HS-27A (cell line): Measurements from ENCODE around the gene TNNI3K.

Experiments used
- DNase-seq: peaks from one replicate; pipeline ENCODE4 v3.0.0-alpha.2; 2012; ENCODE audit warnings: low read depth, missing footprints

TNNI3K gene

DNA sequence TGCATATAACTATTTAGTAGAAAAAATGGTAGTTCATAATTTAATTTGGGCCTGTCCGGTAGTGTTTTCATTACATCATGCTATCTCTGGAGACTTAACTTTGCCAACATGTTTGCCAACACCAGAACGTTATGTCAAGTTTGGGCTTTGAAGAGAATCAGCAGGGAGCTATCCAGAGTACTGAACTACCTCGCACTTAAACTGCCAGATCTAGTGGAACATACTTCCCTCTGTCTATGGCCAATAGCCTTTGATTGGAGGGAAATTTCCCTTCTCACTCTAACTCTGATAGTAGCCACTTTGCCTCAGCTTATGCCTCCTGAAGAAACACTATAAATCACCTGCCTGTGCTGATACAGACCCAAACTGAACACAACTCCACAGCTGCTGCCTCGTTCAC is 267.2 kb downstream of the TNNI3K start:
- no peak for DNase-seq

DNA sequence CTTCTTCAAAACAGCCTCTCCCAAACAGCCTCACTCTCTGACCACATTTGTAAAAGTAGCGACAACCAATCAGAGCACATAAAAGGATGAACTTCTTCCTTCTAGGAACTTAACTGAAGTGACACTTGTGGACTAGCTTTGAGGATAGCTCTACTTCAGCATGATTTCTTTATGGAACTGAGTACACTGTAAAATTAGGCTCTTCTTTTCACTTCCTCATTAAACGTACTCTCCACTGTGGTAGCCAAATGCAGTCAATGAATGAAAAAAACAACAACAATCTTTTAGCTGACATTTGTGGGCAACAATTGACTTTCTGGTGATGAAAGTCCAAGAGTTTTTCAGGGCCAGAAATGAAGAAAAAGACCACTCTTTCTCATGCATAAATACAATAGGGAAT is 267.7 kb downstream of the TNNI3K start:
- no peak for DNase-seq

DNA sequence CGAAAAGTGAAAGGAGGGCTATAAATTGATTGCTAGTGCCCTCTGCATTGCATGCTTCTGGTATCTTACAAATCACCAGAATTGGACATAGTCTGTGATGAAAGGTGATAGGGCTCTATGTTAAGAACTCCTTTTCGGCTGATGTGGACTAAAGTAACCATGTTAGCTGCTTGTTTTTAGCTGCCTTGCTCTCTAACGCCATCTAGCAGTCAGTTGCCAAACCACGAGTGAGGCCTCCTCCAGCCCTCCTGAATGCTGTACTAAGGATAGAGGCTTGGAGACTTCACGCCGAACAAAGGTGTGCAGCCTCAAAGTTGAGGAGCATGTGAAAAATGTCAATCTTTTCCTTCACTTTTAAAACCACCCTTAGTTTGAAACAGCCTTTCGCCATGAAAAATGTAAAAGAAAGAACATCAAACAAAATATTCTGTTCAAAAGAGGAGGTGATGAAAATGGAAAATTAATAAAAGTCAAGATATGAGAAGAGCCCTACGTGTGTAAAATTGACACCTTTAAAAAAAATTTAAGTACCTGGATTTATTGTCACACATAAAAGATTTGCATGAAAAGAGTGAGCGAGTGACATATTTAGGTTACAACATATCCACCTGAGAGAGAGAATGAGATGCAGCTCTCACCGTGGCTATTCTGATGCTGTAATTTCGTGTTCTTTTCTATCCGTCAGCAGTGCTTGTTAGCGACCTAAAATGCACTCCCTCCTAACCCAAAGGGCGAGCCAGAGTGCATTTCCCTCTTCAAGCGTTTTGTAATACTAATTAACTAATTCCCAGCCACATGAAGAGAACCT is 269.1 kb downstream of the TNNI3K start:
- DNase-seq, result no peak

DNA sequence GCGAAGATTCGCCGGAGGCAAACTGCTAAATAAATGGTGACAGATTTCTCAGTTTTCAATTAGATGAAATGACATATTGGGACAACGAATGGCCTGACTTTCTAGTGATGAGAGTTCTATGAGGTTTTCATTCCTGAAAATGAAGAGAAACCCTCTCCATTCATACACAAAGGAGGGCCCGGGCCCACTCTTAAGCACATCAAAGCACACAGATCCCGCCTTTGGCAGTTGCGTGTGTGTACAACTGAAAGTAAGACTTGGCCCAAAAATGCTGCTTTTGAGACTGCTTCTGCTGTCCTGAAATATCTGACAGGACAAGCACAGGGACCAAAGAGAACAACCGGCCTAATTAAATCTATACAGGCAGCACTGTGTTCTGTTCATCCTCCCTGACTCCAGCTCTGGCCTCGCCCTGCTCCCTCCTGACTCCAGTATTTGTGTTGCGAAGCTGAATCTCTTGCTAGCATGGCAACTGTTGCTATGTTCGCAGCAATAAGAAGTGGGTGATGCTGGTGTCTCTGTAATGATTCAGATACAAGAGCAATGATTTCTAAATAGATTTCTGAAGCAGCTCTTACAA is 269.8 kb downstream of the TNNI3K start:
- no peak for DNase-seq

DNA sequence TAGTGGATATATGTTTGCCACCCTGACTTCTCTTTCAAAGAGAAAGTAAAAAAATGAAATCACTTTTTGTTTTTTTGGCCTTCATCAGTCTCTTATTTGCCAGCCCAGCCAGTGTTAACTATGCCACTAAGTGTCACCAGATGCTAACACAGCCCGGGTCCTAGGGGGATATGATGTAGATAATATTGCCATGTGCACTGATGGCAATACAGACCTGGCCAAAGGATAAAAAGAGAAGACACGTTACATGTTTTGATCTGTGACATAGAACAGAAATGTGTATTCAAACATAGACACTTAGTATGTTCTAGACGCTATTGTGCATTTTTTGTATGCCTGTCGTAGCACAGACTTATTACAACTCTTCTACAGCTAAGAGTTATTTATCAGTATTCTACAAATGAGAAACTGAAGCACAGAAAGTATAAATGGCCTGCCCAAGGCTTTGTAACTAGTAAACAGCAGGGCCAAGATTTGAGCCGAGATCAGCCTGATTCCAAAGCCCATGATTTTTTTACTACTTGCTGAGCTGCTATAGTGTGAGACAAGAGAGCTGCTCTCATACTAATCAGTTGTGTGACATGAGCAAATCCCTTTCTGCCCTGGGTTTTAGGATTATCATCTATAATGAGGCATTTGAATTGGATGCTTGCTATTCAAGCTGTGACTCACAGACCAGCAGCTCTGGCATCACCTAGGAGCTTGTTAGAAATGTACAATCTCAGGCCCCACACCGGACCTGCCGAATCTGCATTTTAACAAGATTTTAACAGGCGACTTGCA is 270.9 kb downstream of the TNNI3K start:
- no peak for DNase-seq

DNA sequence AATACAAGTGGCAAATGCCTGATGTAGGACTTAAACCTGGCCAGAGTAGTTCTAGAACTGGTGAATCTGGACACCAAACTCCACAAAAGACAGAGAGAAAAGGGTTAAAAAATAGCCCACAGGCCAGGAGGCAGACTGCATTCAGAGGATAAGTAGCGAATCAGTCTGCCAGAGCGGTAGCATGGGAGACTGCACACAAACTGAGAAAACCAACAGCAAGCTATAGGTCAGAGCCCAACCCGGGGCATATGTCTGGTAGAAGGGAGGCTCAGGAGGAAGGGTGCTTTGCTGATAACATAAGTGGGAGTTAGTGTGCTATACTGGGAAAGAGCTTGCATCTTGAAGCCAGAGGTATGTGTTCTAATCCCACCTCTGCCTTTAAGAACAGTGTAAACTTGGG is 273.3 kb downstream of the TNNI3K start:
- DNase-seq, result no peak

DNA sequence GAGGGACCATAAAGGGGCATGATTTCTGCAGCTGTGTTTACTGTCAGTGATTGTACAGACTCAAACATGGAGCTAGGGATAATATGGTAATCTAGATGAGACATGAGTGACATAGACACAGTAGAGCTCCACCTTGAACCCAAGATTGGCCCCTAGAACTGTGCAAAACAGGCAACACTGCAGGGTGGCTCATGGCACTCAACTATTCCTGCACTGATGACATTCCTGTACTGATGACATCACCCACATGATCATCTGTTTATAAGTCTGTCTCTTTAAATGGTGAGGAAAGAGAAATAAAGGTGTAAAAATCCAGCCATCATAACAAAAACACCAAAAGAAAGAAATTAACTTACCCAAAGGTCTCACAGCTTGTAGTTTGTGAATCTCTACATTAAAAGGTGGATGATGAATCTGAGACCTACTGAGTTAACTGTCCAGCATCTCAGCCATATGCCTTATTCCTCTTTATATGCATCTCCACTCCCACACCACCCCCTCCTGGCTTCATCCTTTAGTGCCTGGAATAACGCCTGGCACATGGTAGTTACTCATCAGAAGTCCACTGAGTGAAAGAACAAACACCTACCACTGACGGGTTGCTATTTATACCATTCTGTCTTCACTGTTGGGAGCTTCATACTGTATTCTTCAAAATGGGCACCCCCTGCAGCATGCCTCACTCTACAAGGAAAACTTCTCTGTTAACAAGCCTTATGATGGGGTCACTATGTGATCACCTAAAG is 277.2 kb downstream of the TNNI3K start, which contains the start of gene LRRC53:
TSS of gene LRRC53 (minus strand) at position 442 of the 746 bp plus-strand sequence. CDS start 29,262 bp downstream, outside the sequence.
- DNase-seq, result no peak

DNA sequence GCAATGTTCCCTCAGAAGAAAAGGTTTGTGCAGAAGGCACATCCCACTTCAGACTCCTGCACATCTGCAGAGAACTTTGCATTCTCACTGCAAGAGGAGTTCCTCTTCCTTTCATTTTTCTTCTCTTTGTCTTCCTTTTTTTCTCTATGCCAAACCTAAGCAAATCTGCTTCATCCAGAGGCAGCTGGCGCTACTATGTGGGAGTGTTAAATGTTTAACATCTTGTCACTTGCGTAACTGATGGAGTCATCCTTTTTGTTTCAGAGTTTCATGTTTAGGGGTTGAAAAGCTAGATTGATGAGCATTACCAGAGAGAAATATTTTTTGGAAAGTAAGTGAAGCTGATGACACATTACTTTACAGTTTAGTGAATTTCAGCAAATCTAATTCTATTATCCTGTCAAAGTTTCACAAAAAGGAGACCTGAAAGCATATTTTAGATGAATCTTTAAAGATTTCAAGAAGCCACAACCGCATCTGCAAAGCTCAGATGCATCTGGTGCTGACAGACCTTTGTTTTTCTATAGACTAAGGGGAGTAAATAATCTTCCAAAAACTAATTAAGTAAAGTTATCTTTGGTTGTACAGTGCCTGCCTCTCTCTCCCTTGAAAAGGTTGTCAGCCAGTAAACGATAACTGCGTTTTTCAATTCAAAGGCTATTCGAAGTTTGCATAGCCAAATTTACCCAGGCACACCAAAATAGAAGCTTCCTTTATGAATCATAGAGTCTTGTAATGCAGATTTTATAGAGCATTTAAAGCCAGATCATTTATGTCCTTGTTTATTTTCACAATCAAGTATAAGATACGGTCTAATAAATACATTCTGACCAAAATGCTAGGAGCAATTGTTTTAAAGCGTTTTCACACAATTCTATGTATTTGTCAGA is 278.5 kb downstream of the TNNI3K start:
- no peak for DNase-seq

DNA sequence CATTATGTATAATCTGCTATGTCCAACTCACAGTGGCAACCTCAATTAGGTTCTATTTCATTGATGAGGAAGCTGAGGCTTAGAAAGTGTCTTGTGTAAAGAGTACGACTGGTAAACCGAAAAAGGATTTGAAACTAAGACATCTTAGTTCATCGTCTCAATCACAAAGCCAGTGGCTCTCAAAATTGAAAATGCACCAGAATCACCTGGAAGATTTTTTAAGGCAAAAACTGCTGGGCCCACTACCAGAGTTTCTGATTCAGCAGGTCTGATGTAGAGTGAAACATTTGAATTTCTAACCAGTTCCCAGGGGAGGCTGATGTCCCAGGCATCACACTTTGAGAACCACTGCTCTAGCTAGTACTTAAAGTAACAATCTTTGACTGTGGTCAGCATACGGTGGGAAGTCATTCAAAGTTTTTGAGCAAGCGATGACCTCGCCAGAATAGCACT is 282.4 kb downstream of the TNNI3K start:
- DNase-seq, result no peak

DNA sequence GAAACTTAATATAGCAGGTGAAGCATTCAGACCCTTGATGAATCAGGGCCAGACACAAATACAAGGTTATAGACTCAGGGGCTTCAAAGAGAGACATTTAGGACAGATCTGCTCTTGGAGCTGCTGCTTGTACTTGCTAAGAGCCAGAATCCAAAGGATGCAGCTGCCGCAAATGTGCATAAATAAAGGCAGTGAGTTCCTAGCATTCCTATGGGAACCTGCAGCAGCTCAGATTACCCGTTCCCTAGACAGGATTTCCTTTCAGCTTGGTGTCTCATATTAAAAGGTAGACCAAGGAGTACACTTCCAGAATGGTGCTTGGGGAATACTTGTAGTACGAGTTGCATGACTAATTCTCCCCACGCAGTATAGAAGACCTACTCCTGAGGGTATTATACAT is 287.0 kb downstream of the TNNI3K start:
- DNase-seq, result no peak

DNA sequence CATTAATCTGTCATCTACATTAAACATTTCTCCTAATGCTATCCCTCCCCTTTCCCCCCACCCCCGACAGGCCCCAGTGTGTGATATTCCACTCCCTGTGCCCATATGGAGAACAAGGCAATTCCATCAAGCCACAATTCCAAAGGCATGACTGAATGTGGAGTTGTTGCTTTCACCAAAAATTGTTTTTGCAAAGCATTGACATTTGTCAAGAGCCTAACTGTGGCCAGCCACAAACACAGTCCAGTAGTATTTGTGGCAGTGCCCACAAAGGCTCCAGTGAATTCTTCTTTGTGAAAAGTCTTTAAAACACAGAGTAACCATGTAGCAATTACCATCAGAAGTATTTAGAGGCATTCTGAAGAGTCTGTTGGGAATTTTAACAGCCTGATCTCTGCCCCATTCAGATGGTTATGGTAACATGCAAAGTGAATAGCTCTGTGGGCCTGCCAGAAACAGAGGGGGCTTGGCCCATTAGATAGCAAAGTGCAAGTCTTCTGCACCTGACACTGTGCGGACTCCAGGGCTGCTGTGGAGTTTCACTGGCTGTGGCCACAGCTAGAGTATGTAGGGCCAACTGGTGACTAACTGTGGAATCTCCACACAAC is 288.8 kb downstream of the TNNI3K start:
- no peak for DNase-seq

DNA sequence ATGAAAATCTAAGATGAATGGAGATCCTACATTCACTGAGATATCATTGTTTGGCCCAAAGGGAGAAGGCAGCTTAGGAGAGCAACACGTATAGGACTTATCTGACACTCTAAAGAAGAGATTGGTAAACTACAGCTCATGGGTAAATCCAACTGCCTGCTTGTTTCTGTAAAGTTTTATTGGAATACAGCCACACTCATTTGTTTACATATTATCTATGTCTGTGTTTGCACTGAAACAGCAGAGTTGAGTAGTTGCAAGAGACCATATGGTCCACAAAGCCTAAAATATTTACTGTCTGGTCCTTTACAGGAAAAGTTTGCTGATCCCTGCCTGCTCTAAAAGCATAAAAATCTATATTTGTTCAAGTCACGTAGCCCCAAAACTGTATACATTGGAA is 291.5 kb downstream of the TNNI3K start:
- DNase-seq, result no peak

DNA sequence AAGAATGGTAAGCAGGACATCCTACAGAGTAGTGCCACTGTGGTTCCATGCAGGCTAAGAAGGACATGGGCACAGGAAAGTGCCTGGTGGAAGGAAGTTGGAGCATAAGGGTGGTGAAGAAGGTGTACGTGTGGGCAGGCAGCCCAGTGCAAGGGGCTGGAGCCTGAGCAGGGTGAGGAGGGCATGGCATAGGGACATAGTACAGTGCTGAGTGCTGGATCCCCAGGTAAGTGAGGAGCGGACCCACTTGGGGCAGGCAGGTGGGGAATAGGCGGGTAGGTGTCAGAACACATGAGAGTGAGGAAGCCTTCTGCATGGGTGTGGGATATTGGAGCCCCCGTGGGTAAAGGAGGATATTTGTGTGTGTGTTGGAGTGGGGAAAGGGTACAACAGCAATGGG is 292.9 kb downstream of the TNNI3K start:
- DNase-seq, result no peak

DNA sequence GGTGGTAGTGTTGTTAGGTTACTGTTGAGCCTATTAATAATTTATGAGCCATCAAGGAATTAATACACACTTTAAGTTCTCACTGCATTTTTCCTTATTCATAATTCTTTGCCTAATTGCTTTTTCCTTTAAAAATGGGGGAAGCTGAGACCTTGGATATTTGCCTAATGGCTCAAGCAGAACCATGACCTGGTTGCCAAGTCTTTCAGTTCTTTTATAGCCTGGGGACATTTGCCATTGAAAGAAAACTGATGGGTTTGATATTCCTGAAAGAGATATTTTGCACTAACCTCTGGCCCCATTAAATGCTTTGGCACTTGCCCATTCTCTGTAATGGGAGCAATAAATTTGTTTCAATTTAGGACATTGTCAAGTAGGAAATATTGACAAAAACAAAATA is 295.7 kb downstream of the TNNI3K start:
- no peak for DNase-seq

DNA sequence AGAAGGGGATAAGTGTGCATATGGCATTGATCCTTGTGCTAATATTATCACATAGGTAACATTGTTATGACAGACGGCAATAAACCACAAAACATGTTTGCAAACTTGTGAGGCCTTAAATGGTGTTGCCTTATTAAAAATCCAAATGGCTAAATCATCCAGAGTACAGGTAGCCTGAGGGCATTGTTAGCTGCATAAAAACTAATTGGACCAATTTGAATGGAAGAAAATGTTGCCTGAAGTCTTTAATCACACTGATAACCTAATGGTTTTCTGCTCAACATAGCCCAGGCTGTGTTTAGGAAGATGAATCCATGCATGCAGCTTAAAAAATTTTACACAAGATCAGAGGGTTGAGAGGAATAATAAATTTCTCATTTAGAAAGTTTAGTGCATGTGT is 296.6 kb downstream of the TNNI3K start:
- DNase-seq, result no peak

DNA sequence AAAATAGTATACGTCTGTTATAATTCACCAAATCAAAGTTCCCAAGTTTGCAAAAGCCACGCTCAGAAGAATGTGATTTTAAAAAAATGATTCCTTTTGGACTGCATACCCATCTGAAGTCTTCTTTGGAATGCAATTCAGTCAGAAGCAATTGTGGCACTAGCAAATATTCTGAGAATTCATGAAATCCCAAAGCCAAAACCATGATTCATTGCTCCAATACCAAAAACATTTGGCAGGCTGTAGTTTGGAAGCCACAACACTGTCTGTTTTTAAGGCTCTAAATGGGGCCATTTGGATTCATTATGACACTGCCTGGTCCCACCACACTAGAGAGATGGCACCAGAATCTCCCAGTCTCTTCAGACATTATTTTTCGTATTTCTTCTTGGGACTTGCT is 299.1 kb downstream of the TNNI3K start:
- no peak for DNase-seq

DNA sequence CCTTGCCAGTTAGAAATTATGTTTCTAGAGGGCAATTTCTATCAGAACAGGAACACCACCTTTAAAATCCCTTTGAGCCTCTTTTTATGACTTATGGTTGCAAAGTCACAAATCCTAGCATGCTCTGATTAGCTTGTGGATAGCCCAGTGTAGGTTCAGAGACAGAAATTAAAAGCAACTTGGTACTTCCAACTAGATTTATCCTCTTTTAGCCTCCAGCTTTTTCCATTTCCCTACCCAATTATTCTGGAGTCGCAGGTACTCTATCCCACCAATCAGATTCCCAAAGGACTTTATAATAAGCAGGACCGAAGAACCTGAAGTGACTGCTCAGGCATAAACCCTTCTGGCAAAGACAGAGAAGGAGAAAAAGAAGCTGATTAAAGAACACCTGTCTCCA is 310.6 kb downstream of the TNNI3K start:
- DNase-seq, result no peak

DNA sequence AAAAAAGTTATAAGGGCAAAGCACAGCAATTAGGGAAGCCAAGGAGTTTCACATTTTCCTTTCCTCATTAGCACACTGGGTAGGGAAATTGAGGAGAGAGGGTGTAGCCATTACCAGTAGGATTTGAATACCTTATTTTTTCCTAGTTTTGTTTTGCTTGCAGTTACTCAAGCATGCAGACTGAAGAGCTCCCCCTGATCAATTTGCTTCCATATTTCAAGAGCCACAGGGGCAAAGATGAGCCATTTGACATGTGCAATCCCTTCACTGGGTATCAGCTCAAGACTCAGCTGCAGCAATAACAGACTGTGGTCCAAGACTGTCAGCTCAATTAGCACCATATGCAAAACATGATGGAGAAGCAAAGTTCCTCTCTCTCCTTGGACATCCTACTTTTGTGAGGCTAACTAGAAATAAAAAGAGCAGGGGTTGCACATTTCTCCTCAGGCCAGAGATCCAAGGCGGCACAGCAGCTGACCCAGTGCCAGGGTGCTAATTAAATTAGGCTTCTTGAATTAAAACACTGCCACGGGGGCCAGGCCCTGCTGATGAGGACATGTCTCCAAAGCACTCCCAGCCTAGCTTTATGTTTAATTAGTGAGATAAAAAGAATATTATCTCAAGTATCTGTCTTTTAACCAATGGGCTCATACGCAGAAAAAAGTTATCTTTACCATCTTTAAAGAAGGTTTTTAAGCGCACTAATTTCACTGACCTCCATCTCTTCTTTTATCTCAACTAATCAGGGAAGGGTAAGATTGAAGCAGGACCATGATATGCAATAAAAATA is 314.0 kb downstream of the TNNI3K start:
- no peak for DNase-seq

DNA sequence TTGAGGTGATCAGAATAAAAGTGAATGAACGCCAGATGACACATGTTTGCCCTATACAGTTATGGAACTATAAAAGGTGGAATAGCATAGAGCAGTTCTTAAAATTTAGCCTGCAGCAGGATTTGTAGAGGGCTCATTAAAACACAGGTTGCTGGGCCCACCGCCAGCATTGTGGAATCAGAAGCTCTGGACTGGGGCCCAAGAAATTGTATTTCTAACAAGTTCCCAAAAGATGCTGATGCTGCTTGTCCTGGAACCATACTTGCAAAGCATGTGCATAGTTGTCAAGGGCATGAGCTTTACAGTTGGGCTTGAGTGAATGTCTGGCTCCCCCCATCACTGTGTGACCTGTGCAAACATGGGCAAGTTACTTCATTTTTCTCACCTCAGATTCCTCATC is 314.7 kb downstream of the TNNI3K start:
- DNase-seq, result no peak
